CD4-positive, alpha-beta T cell (primary cell): Measurements from ENCODE around the gene OR13C2. TPM values are rescaled to one million over a fixed set of nuclear protein-coding genes. Genes with fewer than 3 reads are reported as not detected.
"Not testable (repeated sequence)": the region's sequence is repeated elsewhere in the genome, so short reads cannot be mapped to it uniquely, and the experiment has no call there.

Experiments
- ATAC-seq: fragments of 200-7000 bp; cut with Tn5 transposase; one replicate; pipeline ENCODE4 v1.10.0; 2022; ENCODE audit warnings: mild to moderate bottlenecking; ENCODE audit not compliant: poor library complexity
- CTCF ChIA-PET: fragments of 350-600 bp; sonication (Branson Sonifier 250); formaldehyde crosslinking; loops from one replicate; lab custom pipeline; 2021; ENCODE audit warnings: antibody characterized with exemption, inconsistent platforms; lab: Charles Lee
- POLR2A ChIA-PET: fragments of 350-600 bp; sonication (Branson Sonifier 250); formaldehyde crosslinking; loops from one replicate; lab custom pipeline; 2021; ENCODE audit warnings: antibody characterized with exemption, inconsistent platforms; lab: Charles Lee
- DNase-seq, 14 experiments: peaks; one replicate each; pipeline ENCODE4 v3.0.0-alpha.2; 2013 to 2020; ENCODE audit warnings: mixed read lengths in 2 of 14
- H3K27ac ChIP-seq, 2 donors: one replicate each; pipeline versions ENCODE4 v1.5.1 to v1.7.0; 2013; ENCODE audit warnings: low read length in 2 of 2, low read depth in 1 of 2, mild to moderate bottlenecking in 1 of 2
- H3K27me3 ChIP-seq, 2 experiments: 1 replicate in 1 of 2; 2 replicates in 1 of 2; pipeline versions ENCODE4 v1.6.1 to v1.7.0; 2013; ENCODE audit warnings: low read length in 2 of 2, control low read depth in 1 of 2, mild to moderate bottlenecking in 1 of 2, moderate library complexity in 1 of 2; ENCODE audit not compliant: insufficient read depth in 2 of 2, control insufficient read depth in 1 of 2
- H3K36me3 ChIP-seq: one replicate; pipeline ENCODE4 v1.6.1; 2013; ENCODE audit warnings: low read length, control low read depth; ENCODE audit not compliant: insufficient read depth
- H3K4me1 ChIP-seq: one replicate; pipeline ENCODE4 v1.6.1; 2013; ENCODE audit warnings: low read length, control low read depth; ENCODE audit not compliant: insufficient read depth
- H3K4me3 ChIP-seq: one replicate; pipeline ENCODE4 v1.5.1; 2013; ENCODE audit warnings: mild to moderate bottlenecking, low read length, moderate library complexity
- H3K9me3 ChIP-seq, 2 experiments: 1 replicate in 1 of 2; 2 replicates in 1 of 2; pipeline versions ENCODE4 v1.6.1 to v1.7.0; 2013; ENCODE audit warnings: low read length in 2 of 2, mild to moderate bottlenecking in 2 of 2, control low read depth in 1 of 2, moderate library complexity in 1 of 2; ENCODE audit not compliant: control insufficient read depth in 1 of 2, insufficient read depth in 1 of 2
- H3K27ac Mint-ChIP-seq: one replicate; pipeline ENCODE4 v1.8.0; 2020; ENCODE audit warnings: mixed read lengths
- H3K27me3 Mint-ChIP-seq: one replicate; pipeline ENCODE4 v1.8.0; 2021; ENCODE audit warnings: mixed read lengths
- H3K36me3 Mint-ChIP-seq: one replicate; pipeline ENCODE4 v1.8.0; 2021; ENCODE audit warnings: low read depth, mixed read lengths
- H3K4me1 Mint-ChIP-seq: one replicate; pipeline ENCODE4 v1.8.0; 2021; ENCODE audit warnings: low read depth, mixed read lengths
- H3K4me3 Mint-ChIP-seq: one replicate; pipeline ENCODE4 v1.8.0; 2020; ENCODE audit warnings: mild to moderate bottlenecking, mixed read lengths
- H3K9me3 Mint-ChIP-seq: one replicate; pipeline ENCODE4 v1.8.0; 2020; ENCODE audit warnings: mixed read lengths
- CTCF ChIP-seq: fragments of 200-600 bp; IDR thresholded peaks from one replicate; pipeline ENCODE4 v1.8.0; 2022; ENCODE audit warnings: antibody characterized with exemption, mild to moderate bottlenecking
- intact Hi-C, 2 experiments: fragments of 100-400 bp; cut with DNase I in 1 of 2; cut with micrococcal nuclease in 1 of 2; formaldehyde crosslinking; loops; one replicate each; pipeline versions ENCODE4 v1.15.1 to v1.9.0; 2023 to 2025; cut with DNase I, micrococcal nuclease
- total RNA-seq, 174 experiments: library from RNA in 2 of 174; stranded (reverse) in 2 of 174; gene quantifications; one replicate each; pipeline ENCODE4 v1.2.3 and lab custom pipeline; 2021 to 2026

OR13C2 gene
- total RNA-seq, 2 experiments from 2014 or later, result not detected

- H3K36me3 ChIP-seq, result no peaks in the 10 kb centered on the region
- ATAC-seq (no peak), DNase-seq (no peak)
- no peaks in the 10 kb centered on the region for H3K9me3 ChIP-seq
- Mint-ChIP-seq H3K27me3 (peaks cover 5% of the 10 kb centered on the region), H3K4me3 (no peak overlapping the region), H3K36me3 (no peaks in the 10 kb centered on the region), H3K9me3 (no peaks in the 10 kb centered on the region), H3K27ac (no peak overlapping the region), H3K4me1 (no peaks in the 10 kb centered on the region)
- no peak overlapping the region for H3K27ac ChIP-seq
- H3K4me3 ChIP-seq, result no peak overlapping the region
- POLR2A ChIA-PET, result no interaction called here
- intact Hi-C loops, result no loop called here
- no peak for TF ChIP-seq CTCF
- no peaks in the 10 kb centered on the region for H3K4me1 ChIP-seq
- no peaks in the 10 kb centered on the region for H3K27me3 ChIP-seq
- CTCF ChIA-PET, result no interaction called here
Observed at GRCh38 chr9:104608336-104608735, 2.9 kb upstream of the OR13C2 start.

- Histone ChIP-seq H3K36me3 (no peaks in the 10 kb centered on the region), H3K27ac (no peak overlapping the region), H3K9me3 (no peaks in the 10 kb centered on the region), H3K27me3 (no peaks in the 10 kb centered on the region), H3K4me1 (no peaks in the 10 kb centered on the region), H3K4me3 (no peak overlapping the region)
- no peaks in the 10 kb centered on the region for H3K4me1 Mint-ChIP-seq
- H3K27me3 Mint-ChIP-seq, result peaks cover 5% of the 10 kb centered on the region
- DNase-seq, result no peak
- no peaks in the 10 kb centered on the region for H3K36me3 Mint-ChIP-seq
- no peak overlapping the region for H3K27ac Mint-ChIP-seq
- H3K4me3 Mint-ChIP-seq, result no peak overlapping the region
- no peaks in the 10 kb centered on the region for H3K9me3 Mint-ChIP-seq
- CTCF ChIA-PET, result interaction anchor here (0.9 kb wide), 1 partner anchor 1304 kb away, joined by 4 read pairs; no protein-coding TSS in a partner anchor
- POLR2A ChIA-PET, result no interaction called here
- no peak for TF ChIP-seq CTCF
- ATAC-seq, result no peak
- intact Hi-C loops, result no loop called here
Observed at GRCh38 chr9:104606152-104606551, 725 bp upstream of the OR13C2 start.

- no peaks in the 10 kb centered on the region for H3K9me3 ChIP-seq
- no peaks in the 10 kb centered on the region for H3K36me3 Mint-ChIP-seq
Observed at GRCh38 chr9:104604801-104605200, 626 bp downstream of the OR13C2 start.

GRCh38 chr9:104599313-104599712 is 6.1 kb downstream of the OR13C2 start, which contains the start of gene OR13C5:
Gene OR13C5 (minus strand): TSS chr9:104599413. CDS start chr9:104599413, 0 bp downstream.
- H3K4me1 ChIP-seq, H3K36me3 ChIP-seq, H3K27me3 ChIP-seq, POLR2A ChIA-PET, H3K9me3 Mint-ChIP-seq, DNase-seq, CTCF ChIA-PET, intact Hi-C loops, H3K36me3 Mint-ChIP-seq, H3K27me3 Mint-ChIP-seq, ATAC-seq, H3K4me3 ChIP-seq, H3K27ac Mint-ChIP-seq, H3K9me3 ChIP-seq, H3K4me3 Mint-ChIP-seq, H3K4me1 Mint-ChIP-seq, H3K27ac ChIP-seq: not testable (repeated sequence)

More at GRCh38 chr9:104604801-104605200, 626 bp downstream of the OR13C2 start:
- no peaks in the 10 kb centered on the region for H3K4me1 ChIP-seq
- TF ChIP-seq CTCF, result no peak
- Mint-ChIP-seq H3K27me3 (peaks cover 5% of the 10 kb centered on the region), H3K4me1 (no peaks in the 10 kb centered on the region), H3K9me3 (no peaks in the 10 kb centered on the region), H3K27ac (no peak overlapping the region), H3K4me3 (no peak overlapping the region)
- no peaks in the 10 kb centered on the region for H3K27me3 ChIP-seq
- ChIA-PET CTCF (no interaction called here), POLR2A (no interaction called here)
- intact Hi-C loops, result no loop called here
- no peak for DNase-seq
- no peak for ATAC-seq
- no peak overlapping the region for H3K4me3 ChIP-seq
- H3K27ac ChIP-seq, result no peak overlapping the region
- no peaks in the 10 kb centered on the region for H3K36me3 ChIP-seq

- H3K27ac Mint-ChIP-seq, H3K4me1 Mint-ChIP-seq, H3K27me3 Mint-ChIP-seq, H3K27me3 ChIP-seq, ATAC-seq, H3K36me3 Mint-ChIP-seq, DNase-seq, H3K4me1 ChIP-seq, POLR2A ChIA-PET, H3K27ac ChIP-seq, H3K9me3 Mint-ChIP-seq, CTCF ChIA-PET, H3K9me3 ChIP-seq, H3K36me3 ChIP-seq, intact Hi-C loops, H3K4me3 Mint-ChIP-seq, H3K4me3 ChIP-seq: not testable (repeated sequence)
Observed at GRCh38 chr9:104598749-104599148, 6.7 kb downstream of the OR13C2 start.
